Testis (tissue), 3 donors: Measurements from ENCODE around the gene LFNG. TPM values are rescaled to one million over a fixed set of nuclear protein-coding genes. Genes with fewer than 3 reads are reported as not detected.

Experiments
- DNase-seq: peaks from one replicate; pipeline ENCODE4 v3.0.0-alpha.2; 2019
- H3K27ac ChIP-seq, 2 donors: fragments of 200-600 bp; sonication (generic); one replicate each; pipeline ENCODE4 v1.5.1; 2019
- H3K27me3 ChIP-seq: fragments of 200-600 bp; sonication (generic); one replicate; pipeline ENCODE4 v1.5.1; 2019
- H3K36me3 ChIP-seq: fragments of 200-600 bp; sonication (generic); one replicate; pipeline ENCODE4 v1.5.1; 2017; ENCODE audit warnings: low read depth; ENCODE audit errors: missing control alignments
- H3K4me1 ChIP-seq: fragments of 200-600 bp; sonication (generic); one replicate; pipeline ENCODE4 v1.5.1; 2019
- H3K4me3 ChIP-seq, 2 donors: fragments of 200-600 bp; sonication (generic); one replicate each; pipeline ENCODE4 v1.5.1; 2017 to 2019
- H3K9me3 ChIP-seq: fragments of 200-600 bp; sonication (generic); one replicate; pipeline ENCODE4 v1.5.1; 2017
- POLR2A ChIP-seq: fragments of 450-650 bp; IDR thresholded peaks from one replicate; pipeline ENCODE4 v1.6.1; 2017; ENCODE audit warnings: antibody characterized with exemption, mild to moderate bottlenecking, moderate library complexity
- WGBS, 2 donors: methylation state at CpG; one replicate each; pipeline ENCODE4 v1.1.5; 2018; 5-methylcytosine and 5-hydroxymethylcytosine counted together
- intact Hi-C: fragments of 100-400 bp; cut with DNase I; formaldehyde crosslinking; loops from one replicate; pipeline ENCODE4 v1.15.1; 2023; ENCODE audit warnings: low total_unique reads
- polyA plus RNA-seq: library from polyadenylated mRNA; stranded (reverse); fragments of 350-450 nt; fragmentation: Illumina TruSeq; extraction: RNeasy Lipid Tissue Mini Kit (QIAGEN cat#74804); gene quantifications from one replicate; pipeline ENCODE4 v1.2.3, GENCODE V29; 2014; ENCODE audit warnings: low read depth, low replicate concordance; ENCODE audit not compliant: insufficient read depth
- total RNA-seq, 2 donors: library from RNA; depleted of rRNA; stranded (reverse); fragments of >200 nt; gene quantifications; one replicate each; pipeline ENCODE4 v1.2.3, GENCODE V29; 2016
- TF ChIP-seq, protein P1 (sequence below), 3 experiments: fragments of 450-650 bp in 2 of 3; fragments of 200-600 bp in 1 of 3; sonication (generic) in 1 of 3; IDR thresholded peaks; one replicate each; pipeline ENCODE4 v1.5.1; 2016 to 2019; ENCODE audit warnings: antibody characterized with exemption in 3 of 3, mild to moderate bottlenecking in 2 of 3, moderate library complexity in 1 of 3

The LFNG gene
- total and polyA plus RNA-seq, 3 donors from 2014 or later, result 10.1 to 34.1 (median 18.3) TPM

- intact Hi-C loops, result loop anchor here (10.0 kb wide), 1 partner anchor 82 kb away; the partner anchor contains the start of genes BRAT1 and IQCE
- peaks cover 3% of the 10 kb centered on the region for H3K4me1 ChIP-seq
- DNase-seq, result no peak
- H3K4me3 ChIP-seq, result no peak overlapping the region
- H3K27ac ChIP-seq, result no peak overlapping the region
- no peaks in the 10 kb centered on the region for H3K9me3 ChIP-seq
- 93% methylated on average over 6 of the region's 6 CpGs for WGBS, 2 donors
- no peaks in the 10 kb centered on the region for H3K36me3 ChIP-seq
- TF ChIP-seq, protein P1, sequence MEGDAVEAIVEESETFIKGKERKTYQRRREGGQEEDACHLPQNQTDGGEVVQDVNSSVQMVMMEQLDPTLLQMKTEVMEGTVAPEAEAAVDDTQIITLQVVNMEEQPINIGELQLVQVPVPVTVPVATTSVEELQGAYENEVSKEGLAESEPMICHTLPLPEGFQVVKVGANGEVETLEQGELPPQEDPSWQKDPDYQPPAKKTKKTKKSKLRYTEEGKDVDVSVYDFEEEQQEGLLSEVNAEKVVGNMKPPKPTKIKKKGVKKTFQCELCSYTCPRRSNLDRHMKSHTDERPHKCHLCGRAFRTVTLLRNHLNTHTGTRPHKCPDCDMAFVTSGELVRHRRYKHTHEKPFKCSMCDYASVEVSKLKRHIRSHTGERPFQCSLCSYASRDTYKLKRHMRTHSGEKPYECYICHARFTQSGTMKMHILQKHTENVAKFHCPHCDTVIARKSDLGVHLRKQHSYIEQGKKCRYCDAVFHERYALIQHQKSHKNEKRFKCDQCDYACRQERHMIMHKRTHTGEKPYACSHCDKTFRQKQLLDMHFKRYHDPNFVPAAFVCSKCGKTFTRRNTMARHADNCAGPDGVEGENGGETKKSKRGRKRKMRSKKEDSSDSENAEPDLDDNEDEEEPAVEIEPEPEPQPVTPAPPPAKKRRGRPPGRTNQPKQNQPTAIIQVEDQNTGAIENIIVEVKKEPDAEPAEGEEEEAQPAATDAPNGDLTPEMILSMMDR (IDR thresholded peaks at IDR 0.05), result no peak
- no peak for TF ChIP-seq POLR2A
- H3K27me3 ChIP-seq, result no peaks in the 10 kb centered on the region
Measured at GRCh38 chr7:2472739-2473138, 46.8 kb upstream of the LFNG start.

GRCh38 chr7:2473496-2474180, 45.9 kb upstream of the LFNG start:
- intact Hi-C loops, result loop anchor here (10.0 kb wide), 1 partner anchor 81 kb away; the partner anchor contains the start of genes BRAT1 and IQCE
- Histone ChIP-seq H3K4me3 (no peak overlapping the region), H3K27ac (no peak overlapping the region), H3K9me3 (no peaks in the 10 kb centered on the region), H3K27me3 (no peaks in the 10 kb centered on the region), H3K4me1 (peaks cover 12% of the 10 kb centered on the region), H3K36me3 (no peaks in the 10 kb centered on the region)
- 87 to 93% methylated on average over 10 to 12 of the region's 12 CpGs for WGBS, 2 donors
- no peak for DNase-seq
- TF ChIP-seq, protein P1 (IDR thresholded peaks at IDR 0.05), result no peak
- no peak for TF ChIP-seq POLR2A

GRCh38 chr7:2474224-2474623, 45.4 kb upstream of the LFNG start:
- 85% methylated on average over 15 of the region's 15 CpGs; no CpG with 5 or more reads in 1 of the 2 donors for WGBS, 2 donors
- intact Hi-C loops, result loop anchor here (10.0 kb wide), 1 partner anchor 81 kb away; the partner anchor contains the start of genes BRAT1 and IQCE
- TF ChIP-seq POLR2A, result no peak
- TF ChIP-seq, protein P1 (IDR thresholded peaks at IDR 0.05), result no peak
- Histone ChIP-seq H3K4me3 (no peak overlapping the region), H3K27me3 (no peaks in the 10 kb centered on the region), H3K36me3 (no peaks in the 10 kb centered on the region), H3K4me1 (peaks cover 18% of the 10 kb centered on the region), H3K9me3 (no peaks in the 10 kb centered on the region), H3K27ac (no peak overlapping the region)
- DNase-seq, result no peak

DNA sequence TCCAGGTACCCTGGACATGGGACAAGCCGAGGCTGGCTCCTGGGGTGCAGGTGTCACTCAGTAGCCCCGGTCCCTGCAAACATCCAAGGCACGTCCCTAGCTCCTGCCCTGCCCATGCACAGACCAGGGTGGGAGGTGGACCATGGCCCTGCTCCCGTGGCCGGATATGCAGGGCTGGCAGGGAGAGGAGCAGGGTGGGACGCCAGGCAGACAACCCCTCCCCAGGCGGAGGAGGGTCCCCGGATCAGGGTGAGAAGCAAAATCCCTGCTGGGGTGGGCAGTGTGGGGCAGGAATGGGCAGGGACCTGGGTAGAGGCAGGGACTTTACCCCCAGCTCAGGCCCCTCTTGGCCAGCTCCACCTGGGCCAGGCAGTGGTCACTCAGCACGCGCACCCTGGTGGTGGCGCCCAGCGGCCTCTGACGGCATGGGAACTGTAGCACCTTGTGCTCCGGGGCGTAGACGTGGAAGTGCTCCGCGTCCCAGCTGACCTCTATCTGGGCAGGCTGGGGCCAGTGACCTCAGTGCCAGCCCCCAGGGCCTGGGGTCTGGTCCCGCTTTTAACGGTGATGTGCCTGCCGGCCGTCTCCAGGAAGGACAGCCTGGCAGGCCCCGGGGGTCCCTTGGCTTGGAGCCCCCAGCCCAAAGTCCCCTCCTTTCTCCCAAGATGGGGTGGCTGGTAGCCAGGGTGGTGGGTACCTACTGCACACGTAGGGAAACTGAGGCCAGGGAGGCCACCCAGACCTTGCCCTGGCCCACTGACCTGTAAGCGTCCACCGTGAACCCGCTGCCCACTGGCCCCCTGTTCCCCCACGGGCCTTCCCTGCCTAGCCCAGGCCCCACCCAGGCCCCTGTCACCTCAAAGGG, 44.5 kb upstream of the LFNG start:
- Histone ChIP-seq H3K36me3 (no peaks in the 10 kb centered on the region), H3K27ac (no peak overlapping the region), H3K4me1 (peaks cover 19% of the 10 kb centered on the region), H3K4me3 (no peak overlapping the region), H3K27me3 (no peaks in the 10 kb centered on the region), H3K9me3 (no peaks in the 10 kb centered on the region)
- WGBS, 2 donors, result 91 to 97% methylated on average over 5 to 28 of the region's 28 CpGs
- DNase-seq, result no peak
- no peak for TF ChIP-seq POLR2A
- TF ChIP-seq, protein P1 (IDR thresholded peaks at IDR 0.05), result no peak
- intact Hi-C loops, result loop anchor here (10.0 kb wide), 1 partner anchor 80 kb away; the partner anchor contains the start of genes BRAT1 and IQCE
